Activated T-helper 9 cell treated with anti-CD3 and anti-CD28 coated beads, Interleukin-2, amount 50 U/mL, for 16 hours (primary cell): ENCODE measurements around the gene STRIP1.

Source experiments
- DNase-seq: peaks from one replicate; pipeline ENCODE4 v3.0.0-alpha.2; 2020; ENCODE audit warnings: low read depth

Gene STRIP1

DNA sequence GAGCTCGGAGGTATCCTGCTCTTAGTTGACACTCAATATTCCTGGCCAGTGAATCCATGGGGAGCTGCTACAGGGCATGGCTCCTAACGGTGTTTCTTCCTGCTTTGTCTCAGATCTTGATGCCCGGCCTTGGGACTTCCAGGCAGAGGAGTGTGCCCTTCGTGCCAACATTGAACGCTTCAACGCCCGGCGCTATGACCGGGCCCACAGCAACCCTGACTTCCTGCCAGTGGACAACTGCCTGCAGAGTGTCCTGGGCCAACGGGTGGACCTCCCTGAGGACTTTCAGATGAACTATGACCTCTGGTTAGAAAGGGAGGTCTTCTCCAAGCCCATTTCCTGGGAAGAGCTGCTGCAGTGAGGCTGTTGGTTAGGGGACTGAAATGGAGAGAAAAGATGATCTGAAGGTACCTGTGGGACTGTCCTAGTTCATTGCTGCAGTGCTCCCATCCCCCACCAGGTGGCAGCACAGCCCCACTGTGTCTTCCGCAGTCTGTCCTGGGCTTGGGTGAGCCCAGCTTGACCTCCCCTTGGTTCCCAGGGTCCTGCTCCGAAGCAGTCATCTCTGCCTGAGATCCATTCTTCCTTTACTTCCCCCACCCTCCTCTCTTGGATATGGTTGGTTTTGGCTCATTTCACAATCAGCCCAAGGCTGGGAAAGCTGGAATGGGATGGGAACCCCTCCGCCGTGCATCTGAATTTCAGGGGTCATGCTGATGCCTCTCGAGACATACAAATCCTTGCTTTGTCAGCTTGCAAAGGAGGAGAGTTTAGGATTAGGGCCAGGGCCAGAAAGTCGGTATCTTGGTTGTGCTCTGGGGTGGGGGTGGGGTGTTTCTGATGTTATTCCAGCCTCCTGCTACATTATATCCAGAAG, 19.4 kb downstream of the STRIP1 start:
- DNase-seq: peak; percentile 60

DNA sequence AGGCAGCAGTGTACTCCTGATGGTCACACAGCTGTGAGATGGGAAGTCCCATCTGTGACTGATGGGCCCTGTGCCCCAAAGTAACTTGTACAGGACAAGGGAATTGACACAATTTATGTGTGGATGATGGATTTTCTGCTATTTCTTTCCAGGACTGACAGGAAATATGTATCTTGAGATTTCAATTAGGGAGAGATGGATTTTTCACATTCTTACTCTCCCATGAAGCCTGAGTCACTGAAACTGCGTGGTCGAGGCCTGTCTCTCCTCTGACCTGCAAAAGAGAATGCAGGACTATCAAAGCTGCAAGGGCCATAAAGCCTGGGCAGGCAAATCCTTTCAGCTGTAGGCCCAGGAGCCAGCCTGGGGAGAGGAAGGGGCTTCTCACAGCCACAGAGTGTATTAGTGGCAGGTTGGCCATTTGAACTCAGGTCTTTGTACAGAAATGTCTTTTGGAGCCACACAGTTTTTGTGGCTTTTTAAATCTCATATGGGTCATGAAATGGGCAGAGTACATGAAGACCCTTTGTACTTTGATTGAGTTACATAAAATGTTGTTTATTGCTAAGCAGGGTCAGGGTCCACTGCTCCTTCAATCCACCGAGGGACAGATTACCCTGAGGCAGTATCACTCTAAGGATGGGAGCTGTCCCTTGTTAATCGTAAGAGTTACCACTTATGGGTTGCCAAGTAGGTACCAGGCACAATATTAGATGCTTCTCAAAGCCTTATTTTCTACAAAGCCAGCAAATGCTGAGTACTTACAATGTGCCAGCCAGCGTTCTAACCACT, 21.3 kb downstream of the STRIP1 start:
- DNase-seq: no peak

DNA sequence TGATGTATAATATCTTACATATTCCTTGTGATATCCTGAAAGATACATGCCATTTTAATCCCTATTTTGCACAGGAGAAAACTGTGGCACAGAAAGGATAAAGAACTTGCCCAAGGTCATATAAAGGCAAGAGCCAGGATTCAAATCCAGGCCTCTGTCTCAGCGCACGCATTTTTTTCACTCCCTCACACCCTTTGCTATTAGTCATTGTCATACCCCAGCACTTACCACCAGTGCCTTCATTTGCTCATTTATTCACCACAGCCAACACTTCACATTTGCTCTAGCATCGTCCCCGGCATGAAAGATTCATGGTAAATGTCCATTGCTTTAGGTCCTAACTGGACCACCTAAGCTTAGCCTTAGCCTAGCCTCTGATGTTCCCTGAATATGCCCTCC, 21.9 kb downstream of the STRIP1 start:
- no peak for DNase-seq

DNA sequence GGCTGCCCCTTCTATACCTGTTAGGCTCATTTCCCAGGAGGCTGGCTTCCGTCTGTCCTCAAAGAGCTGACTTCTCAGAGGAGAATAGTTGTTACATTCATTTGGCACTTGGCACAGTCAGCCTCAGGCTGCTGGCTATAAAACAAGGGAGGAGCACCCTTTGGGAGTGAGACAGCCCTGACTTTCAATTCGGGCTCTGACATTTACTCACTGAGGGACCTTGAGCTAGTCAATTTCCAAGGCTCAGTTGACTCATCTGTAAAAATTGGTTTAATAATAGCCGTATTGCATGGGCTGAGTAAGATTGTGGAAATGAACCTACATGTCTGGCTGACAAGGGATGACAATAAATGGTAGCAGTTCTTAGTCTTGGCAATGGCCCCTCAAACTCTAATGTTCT, 22.4 kb downstream of the STRIP1 start:
- no peak for DNase-seq

DNA sequence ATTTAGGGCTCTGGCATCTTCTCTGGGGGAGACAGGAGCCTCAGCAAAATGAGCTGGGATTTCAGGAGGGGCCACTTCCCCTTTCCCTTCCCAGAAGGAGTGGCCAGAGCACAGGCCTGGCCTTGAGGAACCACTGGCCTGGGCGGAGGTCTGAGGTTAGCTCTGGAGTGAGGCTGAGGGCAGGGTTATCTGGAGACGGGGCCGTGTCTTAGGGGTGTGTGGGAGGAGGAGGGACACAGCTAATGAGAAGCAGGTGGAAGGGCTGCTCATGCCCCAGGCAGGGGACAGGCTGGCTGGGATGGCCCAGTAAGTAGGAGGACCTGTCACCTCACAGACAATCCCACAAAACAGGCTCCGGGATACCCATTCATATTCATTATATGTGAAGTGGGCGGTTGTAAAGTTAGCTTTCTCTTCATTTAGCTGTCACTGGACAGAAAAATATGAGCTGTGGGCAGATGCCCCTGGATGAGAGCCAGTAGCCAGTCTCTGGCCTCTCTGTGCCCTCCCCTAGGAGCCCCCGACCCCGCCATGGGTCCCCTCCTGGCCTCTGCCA, 23.6 kb downstream of the STRIP1 start:
- DNase-seq: no peak

DNA sequence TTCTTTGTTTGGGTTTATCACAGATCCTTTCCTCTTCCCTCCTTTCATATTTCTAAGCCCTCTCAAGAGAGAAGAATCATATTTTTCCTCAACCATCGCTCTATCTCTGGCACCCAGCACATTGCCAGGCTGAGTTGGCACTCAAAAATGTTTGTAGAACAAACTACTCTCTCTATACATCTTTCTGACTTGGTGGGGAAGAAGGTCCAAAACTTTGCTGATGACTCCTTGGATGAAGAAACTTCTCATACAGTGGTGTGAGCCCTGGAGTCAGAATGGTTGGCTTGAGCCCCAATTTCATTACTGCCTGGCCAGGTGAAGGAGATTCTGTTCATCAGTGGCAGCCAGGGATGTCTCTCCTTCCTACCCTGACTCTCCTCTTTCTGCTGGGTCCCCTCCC, 24.2 kb downstream of the STRIP1 start:
- DNase-seq: no peak

DNA sequence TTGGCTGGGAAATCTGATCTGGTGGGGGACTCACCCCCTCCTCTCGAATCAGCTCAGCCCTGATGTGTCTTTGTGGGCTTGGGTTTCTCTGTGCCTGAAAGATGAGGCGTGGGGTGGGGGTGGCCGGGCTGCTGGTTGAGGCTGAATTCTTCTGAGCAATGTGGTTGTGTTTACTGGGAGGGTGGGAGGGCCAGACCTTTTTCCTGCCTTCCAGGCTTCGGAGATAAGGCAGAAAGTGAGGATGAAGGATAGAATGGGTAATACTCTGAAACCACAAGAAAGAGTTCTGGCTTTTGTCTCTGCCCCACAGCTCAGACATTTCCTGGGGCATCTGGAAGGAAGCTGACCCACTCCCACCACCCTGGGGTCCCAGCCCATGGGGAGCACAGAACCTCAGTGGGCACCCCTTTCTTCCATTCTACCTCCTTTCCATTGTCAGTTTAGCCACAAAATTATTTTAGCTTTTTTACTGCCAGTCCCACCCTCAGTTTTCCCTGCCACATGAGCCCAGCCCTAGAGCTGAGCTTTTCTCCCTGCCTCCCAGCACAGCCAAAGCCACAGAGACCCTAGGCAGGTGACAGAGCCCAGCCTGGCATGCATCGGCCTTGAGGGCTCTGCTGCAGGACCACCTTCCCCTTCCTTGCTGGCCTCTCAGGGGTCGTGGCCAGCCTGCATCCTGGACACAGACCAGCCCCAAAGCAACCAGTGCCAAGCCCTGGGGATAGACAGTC, 24.9 kb downstream of the STRIP1 start:
- no peak for DNase-seq

DNA sequence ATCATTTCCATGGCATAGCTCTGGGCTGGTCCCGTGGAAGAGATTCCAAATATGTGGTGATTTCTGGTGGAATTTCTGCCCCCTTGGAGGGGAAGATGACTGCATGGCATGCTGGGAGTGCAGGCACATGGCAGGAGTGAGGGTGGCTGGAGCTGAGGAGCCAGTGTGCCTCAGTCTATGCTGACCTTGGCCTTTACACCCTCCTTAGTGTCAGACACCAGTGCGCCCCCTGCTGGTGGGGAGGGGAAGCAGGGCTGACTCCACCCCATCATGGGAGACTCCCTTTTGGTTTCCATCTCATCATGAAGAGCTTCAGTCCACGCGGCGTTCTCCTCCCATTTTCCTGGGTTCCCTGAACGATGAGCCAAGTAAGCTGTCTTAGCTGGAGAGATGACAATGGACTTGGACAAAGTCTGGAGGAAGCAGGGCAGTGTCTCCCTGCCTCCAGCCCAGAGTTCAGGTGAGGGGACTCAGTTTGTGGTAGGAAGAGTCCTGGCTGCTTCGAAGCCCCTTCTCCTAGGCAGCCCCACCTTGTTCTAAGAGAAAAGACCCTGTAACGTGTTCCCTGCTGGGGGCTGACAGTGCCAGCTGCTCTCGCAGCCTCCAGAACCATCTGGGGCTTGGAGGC, 25.7 kb downstream of the STRIP1 start:
- peak; percentile 66 for DNase-seq

DNA sequence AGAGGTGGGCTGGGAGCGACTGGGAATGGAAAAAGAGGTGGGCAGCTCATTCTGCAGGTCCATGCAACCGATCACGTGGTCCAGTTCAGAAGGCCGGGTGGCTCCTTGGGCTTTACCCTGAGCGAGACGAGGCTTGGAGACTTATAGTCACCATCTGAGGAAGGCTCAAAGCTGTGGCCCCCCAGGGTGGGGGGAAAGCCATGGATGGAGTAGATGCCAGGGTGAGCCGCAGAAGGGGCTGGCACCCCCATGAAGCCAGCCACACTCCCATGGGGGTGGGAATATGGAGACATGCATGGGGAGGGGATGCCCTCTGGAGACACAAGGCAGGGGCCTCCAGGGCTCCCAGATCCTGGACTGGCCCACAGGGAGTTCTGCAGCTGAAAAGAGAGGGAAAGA, 26.2 kb downstream of the STRIP1 start:
- no peak for DNase-seq

DNA sequence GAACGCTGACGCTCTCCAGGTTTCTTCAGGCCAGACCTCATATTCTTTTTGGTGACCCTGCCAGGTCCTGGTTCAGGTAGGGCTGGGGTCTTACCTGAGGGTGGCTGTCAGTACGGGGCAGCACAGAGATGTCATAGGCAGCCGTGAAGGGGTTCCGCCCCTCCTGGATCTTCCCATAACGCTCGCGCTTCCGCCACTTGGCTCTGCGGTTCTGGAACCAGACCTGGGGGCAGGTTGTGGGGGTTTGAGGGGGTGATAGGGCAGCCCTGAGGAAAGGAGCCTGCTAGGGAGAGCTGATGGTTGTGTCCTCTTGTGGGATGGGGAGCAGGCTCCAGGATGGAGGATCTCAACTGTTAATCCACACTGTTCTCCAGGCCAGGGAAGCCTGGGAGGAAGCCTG, 26.9 kb downstream of the STRIP1 start:
- DNase-seq: no peak

DNA sequence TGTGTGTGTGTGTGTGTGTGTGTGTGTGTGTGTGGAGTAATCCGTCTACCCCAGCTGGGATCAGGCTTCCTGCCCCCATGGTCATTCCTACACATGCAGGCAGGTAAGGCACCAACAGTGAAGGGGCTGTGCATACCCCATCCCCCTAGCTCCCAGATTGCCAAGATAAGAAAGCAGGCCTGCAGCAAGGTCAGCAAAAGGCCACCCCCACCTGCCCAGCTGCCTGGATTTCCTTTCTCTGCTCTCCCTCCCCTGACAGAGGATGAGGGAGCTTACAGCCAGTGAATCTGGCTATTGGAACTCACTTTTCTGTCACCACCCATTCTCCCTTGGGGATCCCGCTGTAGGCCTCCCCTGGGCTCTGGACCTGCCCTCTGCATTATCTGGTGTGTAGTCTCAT, 28.2 kb downstream of the STRIP1 start:
- no peak for DNase-seq

DNA sequence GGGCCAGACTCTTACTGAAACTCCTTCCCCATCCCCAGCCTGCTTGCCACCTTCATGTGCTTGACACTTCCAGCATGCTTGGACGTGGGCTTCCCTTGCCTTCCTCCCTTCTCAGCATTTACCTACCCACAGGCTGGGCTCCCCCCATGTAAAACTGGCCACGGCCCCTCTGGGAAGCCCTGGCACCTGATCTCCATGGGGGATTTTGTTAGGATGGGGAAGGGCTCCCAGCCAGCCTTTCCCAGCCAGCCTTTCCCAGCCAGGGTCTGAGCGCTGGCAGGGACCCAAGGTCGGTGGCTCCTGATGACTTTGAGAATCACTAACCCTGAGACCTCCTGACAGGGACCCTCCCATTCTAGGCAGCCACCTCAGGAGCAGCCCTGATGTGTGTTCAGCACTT, 29.4 kb downstream of the STRIP1 start:
- DNase-seq: no peak

DNA sequence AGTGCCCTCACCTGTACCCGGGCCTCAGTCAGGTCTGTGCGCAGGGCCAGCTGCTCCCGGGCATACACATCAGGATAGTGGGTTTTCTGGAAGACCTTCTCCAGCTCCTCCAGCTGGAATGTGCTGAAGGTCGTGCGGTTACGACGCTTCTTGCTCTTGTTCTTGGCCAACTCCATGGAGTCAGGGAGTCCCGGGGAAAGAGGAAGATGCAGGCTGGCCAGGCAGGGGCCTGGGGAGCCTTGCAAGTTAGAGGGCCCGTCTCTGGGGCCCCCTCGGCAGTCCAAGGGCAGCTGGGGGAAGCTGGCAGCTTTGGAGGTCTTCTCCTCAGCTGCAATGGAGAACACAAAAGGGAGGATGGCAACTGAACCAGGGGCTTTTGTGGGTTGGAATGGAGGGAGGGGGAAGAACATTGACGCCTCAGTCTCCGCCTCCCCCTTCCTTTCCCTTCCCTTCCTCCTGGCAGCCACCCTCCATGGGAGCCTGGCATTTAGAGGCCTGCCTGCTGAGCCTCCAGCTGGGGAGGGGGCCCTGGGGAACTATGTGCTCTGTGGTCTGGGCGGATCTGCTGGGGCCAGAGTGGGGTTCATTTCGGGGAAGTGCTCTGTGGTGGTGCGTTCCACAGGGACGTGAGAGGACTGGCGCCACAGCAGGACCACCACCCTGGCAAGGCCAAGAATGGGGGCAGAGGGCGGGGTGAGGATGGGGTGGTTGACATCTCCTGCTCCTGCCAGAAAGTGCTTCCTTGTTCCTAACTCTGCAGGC, 30.3 kb downstream of the STRIP1 start:
- DNase-seq: no peak

DNA sequence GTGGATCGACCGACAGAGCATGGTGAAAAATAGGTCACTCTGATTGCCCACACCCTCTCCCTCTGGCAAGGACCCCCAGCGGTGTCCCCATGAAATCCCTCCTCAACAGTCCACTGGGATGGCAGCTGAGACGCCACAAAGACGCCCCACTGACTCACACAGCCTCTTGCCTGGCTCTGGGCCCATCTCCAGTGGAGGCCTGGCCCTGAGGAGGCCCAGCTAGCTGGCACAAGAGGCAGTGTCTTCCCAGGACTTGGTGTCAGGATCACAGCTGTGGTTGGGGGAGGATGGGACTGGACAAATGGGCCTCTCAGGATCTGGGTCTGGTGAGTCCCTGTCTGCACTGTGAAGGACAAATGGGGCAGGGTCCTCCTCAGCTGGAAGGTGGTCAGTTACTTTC, 31.4 kb downstream of the STRIP1 start:
- no peak for DNase-seq

DNA sequence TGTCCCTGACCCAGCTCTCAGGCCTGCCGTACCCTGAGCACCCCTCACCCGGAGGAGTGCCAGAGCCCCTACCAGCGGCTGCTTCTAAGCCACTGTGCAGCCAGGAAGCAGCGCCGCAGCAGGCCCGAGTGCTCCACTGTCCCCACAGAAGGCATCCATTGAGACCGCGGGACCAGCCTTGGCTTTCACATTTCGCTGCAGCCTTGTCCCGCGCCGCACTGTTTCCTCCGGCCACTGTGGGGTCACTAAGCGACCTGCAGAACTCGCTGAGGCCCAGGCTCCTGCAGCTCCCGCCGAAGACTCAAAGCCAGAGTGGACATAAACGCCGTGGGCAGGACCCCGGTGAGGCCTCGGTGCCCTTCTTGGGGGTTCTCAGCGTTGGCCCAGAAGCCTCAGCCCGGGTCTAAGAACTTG, 33.1 kb downstream of the STRIP1 start:
- no peak for DNase-seq

DNA sequence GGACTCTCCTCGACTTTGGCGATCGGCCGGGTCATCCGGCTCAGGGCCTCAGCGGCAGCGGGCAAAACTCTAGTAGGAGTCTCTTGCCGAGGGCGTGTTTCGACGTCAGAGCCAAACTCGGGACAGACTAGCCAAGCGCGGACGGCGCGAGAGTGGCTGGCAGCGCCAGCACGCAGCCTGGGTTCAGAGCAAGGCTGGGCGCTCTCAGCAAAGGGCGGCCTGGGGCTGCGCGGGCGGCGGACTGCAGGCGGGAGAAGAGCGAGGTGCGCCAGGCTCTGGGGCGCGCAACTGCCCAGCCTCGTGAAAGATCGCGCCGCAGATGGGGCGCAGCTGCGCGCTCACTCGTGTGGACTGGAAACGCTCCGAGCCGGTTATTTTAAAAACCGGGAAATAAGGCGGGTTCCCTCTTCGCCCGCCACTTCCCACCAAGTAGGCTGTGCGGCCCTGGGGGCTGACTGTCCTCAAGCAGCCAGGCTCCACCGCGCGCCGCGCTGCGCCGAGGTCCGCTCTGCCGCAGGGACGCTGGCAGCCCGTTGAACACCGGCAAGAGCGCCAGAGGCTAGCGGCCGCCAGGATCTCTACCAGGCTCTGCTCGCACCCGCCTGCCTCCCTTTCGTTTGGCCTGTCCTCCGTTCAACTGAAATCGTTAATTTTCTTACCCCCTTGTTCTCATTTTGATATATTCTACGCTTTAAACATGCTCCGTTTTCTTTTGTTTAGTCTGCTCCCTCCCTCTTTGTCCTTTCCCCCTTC, 33.6 kb downstream of the STRIP1 start:
- DNase-seq: no peak

DNA sequence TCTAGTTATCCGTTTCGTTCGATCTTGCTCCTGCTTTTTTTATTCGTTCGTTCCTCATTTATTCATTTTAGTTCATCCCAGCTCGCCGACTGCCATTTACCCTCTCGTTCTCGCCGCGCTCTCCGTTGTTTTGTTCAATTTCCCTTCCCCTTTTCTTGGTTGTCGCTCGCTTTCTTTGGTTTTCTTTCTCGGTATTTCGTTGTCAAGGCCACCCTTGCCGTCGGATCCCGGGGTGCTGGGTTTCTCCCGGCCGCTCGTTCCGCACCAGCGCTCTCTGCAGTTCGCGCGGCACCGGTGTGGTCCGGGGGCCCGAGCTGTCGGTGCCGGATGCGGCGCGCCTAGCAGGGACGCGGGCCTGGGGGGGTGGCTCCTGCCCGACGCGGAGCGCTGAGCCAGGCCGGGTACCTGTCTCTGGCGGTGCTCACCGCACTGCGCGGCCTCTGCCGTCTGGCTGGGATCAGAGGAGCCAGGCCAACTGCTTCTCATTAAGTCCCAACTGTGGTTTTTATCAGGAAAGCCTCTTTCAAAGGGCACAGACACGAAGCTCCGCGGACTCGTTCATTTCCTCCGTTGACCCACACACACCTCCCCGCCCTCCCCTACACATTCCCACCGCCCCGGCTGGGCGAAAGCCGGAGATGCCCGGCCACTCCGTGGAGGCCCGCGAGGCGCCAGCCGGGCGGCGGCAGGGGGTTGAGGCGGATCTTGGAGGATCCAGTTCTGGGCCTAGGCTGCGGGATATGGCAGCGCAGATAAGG, 34.4 kb downstream of the STRIP1 start:
- DNase-seq: no peak

DNA sequence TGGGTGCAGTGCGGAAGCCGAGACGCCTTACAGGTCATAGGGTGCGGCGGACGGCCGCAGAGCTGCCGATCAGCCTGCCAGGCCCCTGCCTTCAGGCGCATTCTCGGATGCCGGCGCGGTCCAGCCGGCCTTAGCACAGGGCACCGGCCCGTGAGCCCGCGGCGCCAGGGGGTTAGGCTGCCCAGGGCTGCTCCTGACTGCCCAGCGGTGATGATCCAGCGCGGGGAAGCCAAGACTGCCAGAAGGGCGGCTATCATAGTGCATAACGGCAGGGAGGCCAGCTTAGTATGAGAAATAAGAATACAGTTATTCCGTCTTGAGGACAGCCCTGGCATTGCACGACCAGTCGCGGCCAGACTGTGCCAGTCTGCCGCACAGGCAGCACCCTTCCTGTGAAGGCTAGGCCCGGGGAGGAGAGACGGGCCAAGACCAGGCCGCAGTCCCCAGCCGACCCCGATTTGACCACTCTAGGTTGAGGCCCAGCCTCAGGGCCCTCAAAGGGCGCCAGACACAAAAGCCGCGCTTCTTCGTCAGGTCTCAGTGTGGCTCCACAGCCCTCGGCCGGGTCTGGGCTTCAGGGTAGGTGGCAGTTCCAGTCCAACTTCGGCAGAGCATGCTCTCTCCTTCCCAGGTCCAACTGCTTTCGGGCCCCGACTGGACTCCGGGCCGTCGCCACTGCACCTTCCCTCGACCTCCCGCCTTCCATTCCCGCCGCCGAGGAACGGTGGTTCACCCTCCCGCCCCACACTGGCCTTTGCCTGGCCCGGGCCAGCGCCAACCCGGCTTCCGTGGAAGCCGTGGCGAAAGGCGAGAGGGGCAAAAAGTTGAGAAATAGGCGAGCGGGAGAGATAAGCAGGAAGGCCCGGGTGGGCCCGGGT, 35.2 kb downstream of the STRIP1 start:
- DNase-seq: no peak

DNA sequence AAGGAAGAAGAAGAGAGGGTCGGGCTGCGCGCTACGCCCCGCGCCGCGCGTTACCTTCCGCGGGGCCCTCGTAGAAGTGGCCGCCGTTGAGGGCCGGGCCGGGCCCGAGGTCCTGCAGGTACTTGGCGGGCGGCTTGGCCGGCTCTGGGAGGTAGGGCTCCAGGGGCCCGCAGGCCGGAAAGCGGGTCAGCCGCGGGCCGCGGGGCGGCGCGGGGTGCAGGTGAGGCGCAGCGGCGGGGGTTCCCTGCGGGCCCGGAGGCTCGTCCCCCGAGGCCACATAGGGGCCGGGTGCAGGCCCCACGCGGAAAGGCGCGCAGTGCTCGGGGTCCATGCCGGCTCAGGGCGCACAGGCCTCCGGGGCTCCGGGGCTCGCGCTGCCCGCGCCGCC, 35.9 kb downstream of the STRIP1 start:
- no peak for DNase-seq
